ENCODE measurements around the gene LRCOL1. TPM values are rescaled to one million over a fixed set of nuclear protein-coding genes. Genes with fewer than 3 reads are reported as not detected.

LRCOL1 gene
- total RNA-seq, 1 experiment from 2014 or later: not detected

- no peaks in the 10 kb centered on the region for H3K9me3 ChIP-seq (ENCODE audit: control insufficient read depth, insufficient read depth, low read depth, low read length)
- ATAC-seq (no peak), DNase-seq (ENCODE audit: low read depth, low spot score) (no peak)
- H3K36me3 ChIP-seq (ENCODE audit: control insufficient read depth, insufficient read depth, low read length): no peaks in the 10 kb centered on the region
- in situ Hi-C loops (cut with HindIII; ENCODE audit: low pct_unique_long_range_greater_than_20kb, low sequenced_read_pairs) (no loop called here), intact Hi-C loops (cut with micrococcal nuclease; ENCODE audit: unreplicated experiment) (no loop called here)
- ChIA-PET POLR2A (no interaction called here), CTCF (no interaction called here)
- no TSS peak for BruUV-seq (replicated peaks)
- no peaks in the 10 kb centered on the region for H3K27me3 ChIP-seq (ENCODE audit: control insufficient read depth, insufficient read depth, low read length)
- no peak overlapping the region for H3K27ac ChIP-seq (ENCODE audit: low read length)
- peaks cover 13% of the 10 kb centered on the region for H3K4me1 ChIP-seq (ENCODE audit: control insufficient read depth, insufficient read depth, low read length)
- no peak overlapping the region for H3K4me3 ChIP-seq (ENCODE audit: low read depth in 2 of 2, low read length in 2 of 2)
- TF ChIP-seq TCF7L2 (IDR thresholded peaks at IDR 0.05; ENCODE audit: low read depth, low read length) (no peak), POLR2AphosphoS5 (IDR thresholded peaks at IDR 0.05; ENCODE audit: low read depth, low read length) (no peak), SIN3A (IDR thresholded peaks at IDR 0.05; ENCODE audit: borderline replicate concordance, insufficient read depth, low read depth, low read length) (no peak), REST (IDR thresholded peaks at IDR 0.05; ENCODE audit: insufficient read depth in 1 of 2, low read depth in 2 of 2, low read length in 1 of 2) (no peak)
Observed at GRCh38 chr12:132557291-132558015, 52.9 kb downstream of the LRCOL1 start.

- H3K9me3 ChIP-seq (ENCODE audit: control insufficient read depth, insufficient read depth, low read depth, low read length): no peaks in the 10 kb centered on the region
- peaks cover 9% of the 10 kb centered on the region for H3K4me1 ChIP-seq (ENCODE audit: control insufficient read depth, insufficient read depth, low read length)
- CTCF ChIA-PET: no interaction called here
- ATAC-seq: no peak
- DNase-seq (ENCODE audit: low read depth, low spot score): no peak
- H3K36me3 ChIP-seq (ENCODE audit: control insufficient read depth, insufficient read depth, low read length): no peaks in the 10 kb centered on the region
- intact Hi-C loops (cut with micrococcal nuclease; ENCODE audit: unreplicated experiment) (no loop called here), in situ Hi-C loops (cut with HindIII; ENCODE audit: low pct_unique_long_range_greater_than_20kb, low sequenced_read_pairs) (no loop called here)
- no peak overlapping the region for H3K4me3 ChIP-seq (ENCODE audit: low read depth in 2 of 2, low read length in 2 of 2)
- no peak overlapping the region for H3K27ac ChIP-seq (ENCODE audit: low read length)
- TF ChIP-seq REST (IDR thresholded peaks at IDR 0.05; ENCODE audit: insufficient read depth in 1 of 2, low read depth in 2 of 2, low read length in 1 of 2) (no peak), CTCF (IDR thresholded peaks at IDR 0.05) (no peak), POLR2AphosphoS5 (IDR thresholded peaks at IDR 0.05; ENCODE audit: low read depth, low read length) (no peak), SIN3A (IDR thresholded peaks at IDR 0.05; ENCODE audit: borderline replicate concordance, insufficient read depth, low read depth, low read length) (no peak), TCF7L2 (IDR thresholded peaks at IDR 0.05; ENCODE audit: low read depth, low read length) (no peak)
- POLR2A ChIA-PET: no interaction called here
- no peaks in the 10 kb centered on the region for H3K27me3 ChIP-seq (ENCODE audit: control insufficient read depth, insufficient read depth, low read length)
- no TSS peak for BruUV-seq (replicated peaks)
Observed at GRCh38 chr12:132556801-132557200, 53.6 kb downstream of the LRCOL1 start.

Measured in Panc1 (cell line).